BE2C (cell line): Measurements from ENCODE around the gene CDK19. TPM values are rescaled to one million over a fixed set of nuclear protein-coding genes. Genes with fewer than 3 reads are reported as not detected.

Source experiments
- DNase-seq: peaks from one replicate; pipeline ENCODE4 v3.0.0-alpha.2; 2020
- H3K27me3 ChIP-seq: fragments of 250-450 bp; sonication (Bioruptor Pico); 2 replicates; pipeline ENCODE4 v1.5.1; 2020; ENCODE audit warnings: mild to moderate bottlenecking
- H3K36me3 ChIP-seq: fragments of 250-450 bp; sonication (Bioruptor Pico); 2 replicates; pipeline ENCODE4 v1.5.1; 2020; ENCODE audit warnings: mild to moderate bottlenecking
- H3K4me1 ChIP-seq: fragments of 250-450 bp; sonication (Bioruptor Pico); 2 replicates; pipeline ENCODE4 v1.5.1; 2020
- H3K4me3 ChIP-seq: 2 replicates; pipeline ENCODE4 v1.5.1; 2011; ENCODE audit warnings: low read depth, low read length
- H3K9me3 ChIP-seq: fragments of 250-450 bp; sonication (Bioruptor Pico); 2 replicates; pipeline ENCODE4 v1.5.1; 2020
- CTCF ChIP-seq: IDR thresholded peaks from 2 replicates; pipeline ENCODE4 v1.5.1; 2012; ENCODE audit warnings: mild to moderate bottlenecking, low read depth, low read length
- polyA plus RNA-seq: library from polyadenylated mRNA; unstranded; fragments of >200 nt; gene quantifications from one replicate; pipeline ENCODE4 v1.2.1, GENCODE V29; 2012; ENCODE audit warnings: low read depth, missing spikeins; ENCODE audit not compliant: insufficient read length, insufficient read depth

Gene CDK19
- polyA plus RNA-seq, result 10.1 TPM

- Histone ChIP-seq H3K4me3 (peak within 1 kb of the TSS; percentile 92), H3K36me3 (no peaks in the 10 kb centered on the region), H3K9me3 (no peaks in the 10 kb centered on the region), H3K27me3 (no peaks in the 10 kb centered on the region), H3K4me1 (no peaks in the 10 kb centered on the region)
- DNase-seq, result peak; percentile 98
- no peak for TF ChIP-seq CTCF
Measured at GRCh38 chr6:110815411-110816409, at the start of gene CDK19. TSS of gene CDK19 (minus strand) at chr6:110815469. CDS start at chr6:110815136, 333 bp downstream.

GRCh38 chr6:110864824-110865223 is 49.6 kb upstream of the CDK19 start:
- no peak for TF ChIP-seq CTCF
- no peak for DNase-seq
- Histone ChIP-seq H3K4me1 (no peaks in the 10 kb centered on the region), H3K4me3 (no peak overlapping the region), H3K9me3 (no peaks in the 10 kb centered on the region), H3K27me3 (no peaks in the 10 kb centered on the region), H3K36me3 (no peaks in the 10 kb centered on the region)

GRCh38 chr6:110859335-110859792 is 44.1 kb upstream of the CDK19 start:
- no peak for DNase-seq
- H3K4me3 ChIP-seq, result no peak overlapping the region
- TF ChIP-seq CTCF, result no peak
- no peaks in the 10 kb centered on the region for H3K27me3 ChIP-seq
- H3K36me3 ChIP-seq, result no peaks in the 10 kb centered on the region
- H3K4me1 ChIP-seq, result no peaks in the 10 kb centered on the region
- H3K9me3 ChIP-seq, result no peaks in the 10 kb centered on the region

- no peak for TF ChIP-seq CTCF
- Histone ChIP-seq H3K36me3 (no peaks in the 10 kb centered on the region), H3K4me3 (no peak overlapping the region), H3K27me3 (no peaks in the 10 kb centered on the region), H3K9me3 (no peaks in the 10 kb centered on the region), H3K4me1 (no peaks in the 10 kb centered on the region)
- no peak for DNase-seq
Measured at GRCh38 chr6:110858562-110859214, 43.4 kb upstream of the CDK19 start.

- H3K4me1 ChIP-seq, result no peaks in the 10 kb centered on the region
- H3K9me3 ChIP-seq, result no peaks in the 10 kb centered on the region
- no peak for DNase-seq
- no peak for TF ChIP-seq CTCF
- H3K36me3 ChIP-seq, result no peaks in the 10 kb centered on the region
- no peak overlapping the region for H3K4me3 ChIP-seq
- H3K27me3 ChIP-seq, result no peaks in the 10 kb centered on the region
Measured at GRCh38 chr6:110858016-110858415, 42.7 kb upstream of the CDK19 start.

GRCh38 chr6:110856296-110856695 is 41.0 kb upstream of the CDK19 start:
- Histone ChIP-seq H3K36me3 (no peaks in the 10 kb centered on the region), H3K9me3 (no peaks in the 10 kb centered on the region), H3K27me3 (no peaks in the 10 kb centered on the region), H3K4me1 (no peaks in the 10 kb centered on the region), H3K4me3 (no peak overlapping the region)
- TF ChIP-seq CTCF, result no peak
- DNase-seq, result no peak
